H1 (cell line): ENCODE data around the gene NOSIP. TPM values are rescaled to one million over a fixed set of nuclear protein-coding genes. Genes with fewer than 3 reads are reported as not detected.
A peak's percentile ranks its signal among the peaks of the same experiment; 100 is the strongest.

Experiments
- CTCF ChIA-PET: fragments of 300-600 bp; sonication (Branson Sonifier 250); formaldehyde crosslinking; loops from one replicate; lab custom pipeline; 2021; ENCODE audit not compliant: partially characterized antibody; lab: Charles Lee
- POLR2A ChIA-PET: fragments of 300-600 bp; sonication (Branson Sonifier 250); formaldehyde crosslinking; loops from one replicate; lab custom pipeline; 2021; ENCODE audit warnings: inconsistent platforms; ENCODE audit not compliant: partially characterized antibody; lab: Charles Lee
- DNase-seq, 2 experiments: peaks; one replicate each; pipeline versions ENCODE4 v3.0.0 to v3.0.0-alpha.2; 2010 to 2022; ENCODE audit warnings: low spot score in 2 of 2, low read depth in 1 of 2, mixed read lengths in 1 of 2
- FAIRE-seq: peaks from 2 replicates; lab custom pipeline; 2011; peaks lifted over from hg19 to GRCh38; lab: Jason Lieb, UNC
- H2AFZ ChIP-seq: 2 replicates; pipeline ENCODE4 v1.8.1; 2012; ENCODE audit warnings: low read length, inconsistent platforms
- H2AK5ac ChIP-seq: 2 replicates; pipeline ENCODE4 v1.6.1; 2013; ENCODE audit warnings: low read depth, low read length
- H2BK120ac ChIP-seq: replicated peaks from 2 replicates; pipeline ENCODE3; 2013; ENCODE audit warnings: low read depth, low read length, inconsistent platforms
- H2BK12ac ChIP-seq: 2 replicates; pipeline ENCODE4 v1.6.1; 2013; ENCODE audit warnings: low read depth, low read length
- H2BK15ac ChIP-seq: 2 replicates; pipeline ENCODE4 v1.6.1; 2013; ENCODE audit warnings: low read length
- H2BK20ac ChIP-seq: 2 replicates; pipeline ENCODE4 v1.6.1; 2013; ENCODE audit warnings: low read length
- H2BK5ac ChIP-seq: 2 replicates; pipeline ENCODE4 v1.6.1; 2013; ENCODE audit warnings: low read depth, low read length
- H3K14ac ChIP-seq: 2 replicates; pipeline ENCODE4 v1.6.1; 2013; ENCODE audit warnings: inconsistent platforms; ENCODE audit not compliant: insufficient read length
- H3K18ac ChIP-seq: 2 replicates; pipeline ENCODE4 v1.6.1; 2013; ENCODE audit warnings: low read length; ENCODE audit errors: extremely low read depth
- H3K23ac ChIP-seq: 2 replicates; pipeline ENCODE4 v1.6.1; 2013; ENCODE audit warnings: inconsistent platforms; ENCODE audit not compliant: insufficient read length
- H3K23me2 ChIP-seq: 2 replicates; pipeline ENCODE4 v1.6.1; 2013; ENCODE audit warnings: low read depth, low read length
- H3K27ac ChIP-seq: 2 replicates; pipeline ENCODE4 v1.6.1; 2011; ENCODE audit warnings: low read depth, low read length, inconsistent platforms
- H3K27me3 ChIP-seq, 4 experiments: replicated peaks in 1 of 4; 1 replicate in 1 of 4; 2 replicates in 3 of 4; pipeline versions ENCODE4 v1.6.1 to v1.8.1; 2011 to 2013; ENCODE audit warnings: low read length in 3 of 4, mild to moderate bottlenecking in 3 of 4, inconsistent platforms in 2 of 4, mixed read lengths in 2 of 4, moderate library complexity in 1 of 4; ENCODE audit not compliant: control insufficient read depth in 3 of 4, insufficient read depth in 3 of 4; ENCODE audit errors: extremely low read depth in 1 of 4
- H3K36me3 ChIP-seq, 4 experiments: 2 replicates each; pipeline versions ENCODE4 v1.6.1 to v1.8.1; 2011 to 2013; ENCODE audit warnings: mild to moderate bottlenecking in 4 of 4, low read length in 3 of 4, moderate library complexity in 2 of 4, control low read depth in 1 of 4, inconsistent platforms in 1 of 4; ENCODE audit not compliant: insufficient read depth in 4 of 4, control insufficient read depth in 2 of 4
- H3K4ac ChIP-seq: replicated peaks from 2 replicates; pipeline ENCODE3; 2013; ENCODE audit warnings: low read length, low read depth, mixed read lengths, inconsistent platforms; ENCODE audit not compliant: insufficient read length
- H3K4me1 ChIP-seq, 4 experiments: replicated peaks in 1 of 4; 1 replicate in 1 of 4; 2 replicates in 3 of 4; pipeline versions ENCODE4 v1.6.1 to v1.8.1; 2011 to 2013; ENCODE audit warnings: low read length in 3 of 4, inconsistent platforms in 2 of 4, mixed read lengths in 1 of 4; ENCODE audit not compliant: insufficient read depth in 4 of 4, control insufficient read depth in 3 of 4
- H3K4me2 ChIP-seq, 2 experiments: 2 replicates each; pipeline versions ENCODE4 v1.6.1 to v1.8.1; 2011 to 2013; ENCODE audit warnings: low read depth in 2 of 2, low read length in 2 of 2, control low read depth in 1 of 2, inconsistent platforms in 1 of 2, mild to moderate bottlenecking in 1 of 2; ENCODE audit not compliant: insufficient read depth in 1 of 2
- H3K4me3 ChIP-seq, 4 experiments: fragments of 200-600, 300-600 bp in 1 of 4; sonication (generic), shearing (Covaris generic), sonication (Bioruptor Twin) in 1 of 4; 2 replicates each; pipeline versions ENCODE4 v1.5.1 to v1.8.1; 2011 to 2016; ENCODE audit warnings: low read length in 4 of 4, low read depth in 3 of 4, control low read depth in 2 of 4, inconsistent platforms in 2 of 4, mild to moderate bottlenecking in 2 of 4, mixed read lengths in 1 of 4, moderate library complexity in 1 of 4; ENCODE audit not compliant: insufficient read depth in 2 of 4; ENCODE audit errors: extremely low read depth in 1 of 4
- H3K56ac ChIP-seq: replicated peaks from 2 replicates; pipeline ENCODE3; 2013; ENCODE audit warnings: low read depth, mild to moderate bottlenecking, mixed read lengths, low read length, inconsistent platforms; ENCODE audit not compliant: insufficient read length
- H3K79me1 ChIP-seq: 2 replicates; pipeline ENCODE4 v1.6.1; 2013; ENCODE audit warnings: low read depth, low read length, control low read depth
- H3K79me2 ChIP-seq, 2 experiments: 2 replicates each; pipeline versions ENCODE4 v1.6.1 to v1.8.1; 2012 to 2013; ENCODE audit warnings: low read length in 2 of 2, mild to moderate bottlenecking in 2 of 2, inconsistent platforms in 1 of 2; ENCODE audit not compliant: insufficient read depth in 2 of 2, control insufficient read depth in 1 of 2
- H3K9ac ChIP-seq, 4 experiments: replicated peaks in 1 of 4; 1 replicate in 1 of 4; 2 replicates in 3 of 4; pipeline versions ENCODE4 v1.6.1 to v1.8.1; 2011 to 2013; ENCODE audit warnings: low read depth in 3 of 4, low read length in 3 of 4, control low read depth in 2 of 4, mild to moderate bottlenecking in 2 of 4, moderate library complexity in 2 of 4, inconsistent platforms in 1 of 4; ENCODE audit errors: extremely low read depth in 1 of 4
- H3K9me3 ChIP-seq, 2 experiments: 2 replicates each; pipeline versions ENCODE4 v1.6.1 to v1.8.1; 2012 to 2013; ENCODE audit warnings: mild to moderate bottlenecking in 2 of 2, moderate library complexity in 2 of 2, control low read depth in 1 of 2, inconsistent platforms in 1 of 2, low read depth in 1 of 2, low read length in 1 of 2, mixed read lengths in 1 of 2; ENCODE audit not compliant: insufficient read depth in 2 of 2
- H4K20me1 ChIP-seq, 2 experiments: replicated peaks in 1 of 2; 2 replicates each; pipeline versions ENCODE3 to v1.8.1; 2011 to 2013; ENCODE audit warnings: inconsistent platforms in 2 of 2, low read length in 2 of 2, mild to moderate bottlenecking in 1 of 2; ENCODE audit not compliant: insufficient read depth in 2 of 2, control insufficient read depth in 1 of 2
- H4K5ac ChIP-seq: 2 replicates; pipeline ENCODE4 v1.6.1; 2013; ENCODE audit warnings: low read length, low read depth, mixed read lengths, inconsistent platforms; ENCODE audit not compliant: insufficient read length
- H4K8ac ChIP-seq: 2 replicates; pipeline ENCODE4 v1.8.0; 2013; ENCODE audit warnings: mild to moderate bottlenecking, moderate library complexity, low read length, inconsistent platforms; ENCODE audit not compliant: insufficient read depth; ENCODE audit errors: extremely low read depth
- H4K91ac ChIP-seq: replicated peaks from 2 replicates; pipeline ENCODE3; 2013; ENCODE audit warnings: low read length, mixed read lengths, inconsistent platforms; ENCODE audit not compliant: insufficient read length
- CBX8 ChIP-seq: fragments of 300-800, 300-1000 bp; sonication (generic); IDR thresholded peaks from 2 replicates; pipeline ENCODE4 v1.7.1; 2016; ENCODE audit warnings: low read depth, low read length, borderline replicate concordance
- CHD1 ChIP-seq: IDR thresholded peaks from 2 replicates; pipeline ENCODE4 v1.6.1; 2012; ENCODE audit warnings: low read depth, low read length, improper control_type of control experiment
- SIRT6 ChIP-seq: IDR thresholded peaks from one replicate; pipeline ENCODE4 v1.7.1; 2012; ENCODE audit warnings: low read length, inconsistent platforms
- TCF12 ChIP-seq: IDR thresholded peaks from 2 replicates; pipeline ENCODE4 v1.6.1; 2011; ENCODE audit warnings: low read depth, mild to moderate bottlenecking, low read length
- WGBS, 2 experiments: shearing (Covaris generic) in 1 of 2; methylation state at CpG; one replicate each; pipeline versions ENCODE4 v1.1.6 to v1.1.7; 2013 to 2015; ENCODE audit warnings: low lambda C conversion rate in 2 of 2, mixed read lengths in 2 of 2, inconsistent platforms in 1 of 2, low coverage in 1 of 2, missing lambda C conversion rate in 1 of 2; ENCODE audit not compliant: insufficient replicate concordance in 2 of 2, insufficient coverage in 1 of 2, insufficient read length in 1 of 2; ENCODE audit errors: extremely low coverage in 1 of 2, missing lambda C conversion rate in 1 of 2; 5-methylcytosine and 5-hydroxymethylcytosine counted together
- polyA plus RNA-seq, 7 experiments: library from polyadenylated mRNA; depleted of rRNA in 3 of 7; stranded (reverse) in 5 of 7; unstranded in 2 of 7; fragments of >200 nt in 5 of 7; fragments of 200-250 nt in 2 of 7; gene quantifications; 1 replicate in 5 of 7; 2 replicates in 1 of 7; 4 replicates in 1 of 7; pipeline versions ENCODE4 v1.2.1 to v1.2.3, GENCODE V29; 2011 to 2013; ENCODE audit warnings: missing spikeins in 2 of 7, mixed read lengths in 2 of 7
- total RNA-seq: library from RNA; stranded (reverse); fragmentation: NEBNext Ultra II Directional; extraction: Animal tissue kit (Norgen Biotek cat#: 25700); gene quantifications from 2 replicates; pipeline ENCODE4 v1.2.1, GENCODE V29; 2021
- TF ChIP-seq, protein P1 (sequence below), 3 experiments: IDR thresholded peaks; 1 replicate in 2 of 3; 2 replicates in 1 of 3; pipeline versions ENCODE4 v1.5.1 to v1.6.1; 2011; ENCODE audit warnings: low read length in 3 of 3, mild to moderate bottlenecking in 3 of 3, inconsistent platforms in 2 of 3, low read depth in 1 of 3, moderate library complexity in 1 of 3; ENCODE audit not compliant: insufficient read depth in 1 of 3; ENCODE audit errors: control extremely low read depth in 1 of 3

NOSIP gene
- total and polyA plus RNA-seq, 2 of the 8 experiments (the other 6 are each of a cell fraction or from before 2014, with no cell fraction given) = 85.1 to 192 TPM

DNA sequence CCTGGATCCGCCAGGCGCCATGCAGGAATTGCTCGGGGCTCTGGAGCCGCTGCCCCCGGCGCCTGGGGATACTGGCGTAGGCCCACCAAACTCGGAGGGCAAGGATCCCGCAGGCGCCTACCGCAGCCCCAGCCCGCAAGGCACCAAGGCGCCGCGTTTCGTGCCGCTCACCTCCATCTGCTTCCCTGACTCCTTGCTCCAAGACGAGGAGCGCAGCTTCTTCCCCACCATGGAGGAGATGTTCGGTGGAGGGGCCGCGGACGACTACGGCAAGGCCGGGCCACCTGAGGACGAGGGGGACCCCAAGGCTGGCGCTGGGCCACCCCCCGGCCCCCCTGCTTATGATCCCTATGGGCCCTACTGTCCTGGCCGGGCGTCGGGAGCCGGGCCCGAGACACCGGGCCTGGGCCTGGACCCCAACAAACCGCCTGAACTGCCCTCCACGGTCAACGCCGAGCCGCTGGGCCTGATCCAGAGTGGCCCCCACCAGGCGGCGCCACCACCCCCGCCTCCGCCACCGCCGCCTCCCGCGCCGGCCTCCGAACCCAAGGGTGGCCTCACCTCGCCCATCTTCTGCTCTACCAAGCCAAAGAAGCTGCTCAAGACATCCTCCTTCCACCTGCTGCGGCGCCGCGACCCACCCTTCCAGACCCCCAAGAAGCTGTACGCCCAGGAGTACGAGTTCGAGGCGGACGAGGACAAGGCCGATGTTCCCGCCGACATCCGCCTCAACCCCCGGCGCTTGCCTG is 16.8 kb upstream of the NOSIP start:
- Histone ChIP-seq H3K9me3 (no peaks in the 10 kb centered on the region), H2AK5ac (no peak overlapping the region), H3K27me3 (no peaks in the 10 kb centered on the region), H3K56ac (no peak overlapping the region), H3K23me2 (peaks cover 9% of the 10 kb centered on the region), H3K79me1 (peaks cover 8% of the 10 kb centered on the region), H3K4me2 (no peak overlapping the region), H3K36me3 (peaks cover 22 to 77% (median 56%) of the 10 kb centered on the region in 4 experiments), H4K20me1 (peaks cover 6 to 15% of the 10 kb centered on the region in 2 experiments), H2BK20ac (no peak overlapping the region), H3K4me3 (no peak overlapping the region), H3K18ac (no peak overlapping the region), H3K79me2 (peaks cover 5 to 54% of the 10 kb centered on the region in 2 experiments; a peak in 3 of 4 replicates), H3K9ac (no peak overlapping the region), H2BK12ac (no peak overlapping the region), H3K27ac (no peak overlapping the region), H3K14ac (no peak overlapping the region), H4K8ac (peak overlapping the region; percentile 31), H2BK5ac (no peak overlapping the region), H3K4me1 (peaks cover 0 to 5% (median 4%) of the 10 kb centered on the region in 4 experiments; a peak in 4 of 7 replicates), H3K23ac (no peak overlapping the region), H2AFZ (no peak overlapping the region), H2BK15ac (no peak overlapping the region), H3K4ac (no peak overlapping the region), H4K5ac (no peak overlapping the region), H2BK120ac (no peak overlapping the region), H4K91ac (no peak overlapping the region)
- WGBS, 2 experiments = 97% methylated on average over 32 of the region's 65 CpGs; no CpG with 5 or more reads in 1 of the 2 experiments
- ChIA-PET CTCF (interaction anchor here (1.0 to 2.0 kb wide), 6 partner anchors 12 to 76 kb away, joined by 3 to 6 read pairs (median 4); partner anchors contain the start of gene NOSIP), POLR2A (interaction anchor here (0.7 to 37.8 kb wide), 6 partner anchors 14 to 101 kb away, joined by 3 to 840 read pairs (median 4); partner anchors contain the start of genes BCL2L12, IRF3, RPS11 and RRAS)
- DNase-seq = no peak
- no peak for TF ChIP-seq SIRT6
- TF ChIP-seq CHD1 = no peak
- TF ChIP-seq, protein P1, sequence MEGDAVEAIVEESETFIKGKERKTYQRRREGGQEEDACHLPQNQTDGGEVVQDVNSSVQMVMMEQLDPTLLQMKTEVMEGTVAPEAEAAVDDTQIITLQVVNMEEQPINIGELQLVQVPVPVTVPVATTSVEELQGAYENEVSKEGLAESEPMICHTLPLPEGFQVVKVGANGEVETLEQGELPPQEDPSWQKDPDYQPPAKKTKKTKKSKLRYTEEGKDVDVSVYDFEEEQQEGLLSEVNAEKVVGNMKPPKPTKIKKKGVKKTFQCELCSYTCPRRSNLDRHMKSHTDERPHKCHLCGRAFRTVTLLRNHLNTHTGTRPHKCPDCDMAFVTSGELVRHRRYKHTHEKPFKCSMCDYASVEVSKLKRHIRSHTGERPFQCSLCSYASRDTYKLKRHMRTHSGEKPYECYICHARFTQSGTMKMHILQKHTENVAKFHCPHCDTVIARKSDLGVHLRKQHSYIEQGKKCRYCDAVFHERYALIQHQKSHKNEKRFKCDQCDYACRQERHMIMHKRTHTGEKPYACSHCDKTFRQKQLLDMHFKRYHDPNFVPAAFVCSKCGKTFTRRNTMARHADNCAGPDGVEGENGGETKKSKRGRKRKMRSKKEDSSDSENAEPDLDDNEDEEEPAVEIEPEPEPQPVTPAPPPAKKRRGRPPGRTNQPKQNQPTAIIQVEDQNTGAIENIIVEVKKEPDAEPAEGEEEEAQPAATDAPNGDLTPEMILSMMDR (IDR thresholded peaks at IDR 0.05; ENCODE audit: control extremely low read depth in 1 of 3, insufficient read depth in 1 of 3, low read depth in 1 of 3, low read length in 3 of 3) = peak in 2 of 3 experiments; percentile 8 to 38; a peak in 3 of 4 replicates
- no peak for TF ChIP-seq CBX8
- no peak for TF ChIP-seq TCF12
- FAIRE-seq = no peak
